Prostate gland (tissue), 2 donors: Measurements from ENCODE around the gene TFF1.

Experiments used
- CTCF ChIP-seq, 4 experiments: fragments of 200-600 bp in 2 of 4; fragments of 450-650 bp in 2 of 4; sonication (generic) in 2 of 4; IDR thresholded peaks; 1 replicate in 3 of 4; 2 replicates in 1 of 4; pipeline ENCODE4 v1.5.1; 2016 to 2019; ENCODE audit warnings: antibody characterized with exemption in 4 of 4, mild to moderate bottlenecking in 2 of 4, moderate library complexity in 2 of 4
- POLR2A ChIP-seq: fragments of 450-650 bp; IDR thresholded peaks from one replicate; pipeline ENCODE4 v1.6.1; 2016; ENCODE audit warnings: antibody characterized with exemption, mild to moderate bottlenecking
- POLR2AphosphoS5 ChIP-seq: sonication (generic); formaldehyde crosslinking; IDR thresholded peaks from one replicate; pipeline ENCODE4 v1.6.1; 2017; ENCODE audit warnings: antibody characterized with exemption

- no peak for TF ChIP-seq CTCF (IDR thresholded peaks at IDR 0.05)
- TF ChIP-seq POLR2A, result no peak
- no peak for TF ChIP-seq POLR2AphosphoS5
Observed at GRCh38 chr21:42401820-42402251, 35.5 kb upstream of the TFF1 start.
